GM19463 (cell line): ENCODE measurements around the gene MED20.
A peak's percentile ranks its signal among the peaks of the same experiment; 100 is the strongest.
"Not testable (repeated sequence)": the region's sequence is repeated elsewhere in the genome, so short reads cannot be mapped to it uniquely, and the experiment has no call there.

Experiments used
- ATAC-seq: cut with Tn5 transposase; IDR thresholded peaks from one replicate; pipeline ENCODE4 v1.9.1; 2021; ENCODE audit warnings: mild to moderate bottlenecking, moderate library complexity; ENCODE audit not compliant: unreplicated experiment

Gene MED20

GRCh38 chr6:41920921-41921711 is at the start of gene MED20, which contains the start of gene BYSL:
MED20 (minus strand) TSS chr6:41921139; CDS start chr6:41921018, 121 bp downstream.
BYSL (plus strand) TSS chr6:41921499; CDS start chr6:41921563, 64 bp downstream.
- ATAC-seq = peak; percentile 84

- no peak for ATAC-seq
Measured at GRCh38 chr6:41970436-41970846, 49.5 kb upstream of the MED20 start.

GRCh38 chr6:41967312-41968287 is 46.7 kb upstream of the MED20 start:
- ATAC-seq = no peak

- ATAC-seq = no peak
Measured at GRCh38 chr6:41966961-41967311, 46.0 kb upstream of the MED20 start.

GRCh38 chr6:41966214-41966920 is 45.4 kb upstream of the MED20 start:
- no peak for ATAC-seq

- no peak for ATAC-seq
Measured at GRCh38 chr6:41965429-41966213, 44.7 kb upstream of the MED20 start.

- no peak for ATAC-seq
Measured at GRCh38 chr6:41964201-41964887, 43.4 kb upstream of the MED20 start.

- no peak for ATAC-seq
Measured at GRCh38 chr6:41963371-41963770, 42.4 kb upstream of the MED20 start.

GRCh38 chr6:41960028-41960427 is 39.1 kb upstream of the MED20 start:
- ATAC-seq = no peak

GRCh38 chr6:41958022-41958856 is 37.3 kb upstream of the MED20 start:
- ATAC-seq = no peak

GRCh38 chr6:41957117-41957516 is 36.2 kb upstream of the MED20 start:
- ATAC-seq = no peak

- ATAC-seq = no peak
Measured at GRCh38 chr6:41955412-41955811, 34.5 kb upstream of the MED20 start.

GRCh38 chr6:41954668-41955067 is 33.7 kb upstream of the MED20 start:
- no peak for ATAC-seq

- ATAC-seq = no peak
Measured at GRCh38 chr6:41947581-41948220, 26.8 kb upstream of the MED20 start.

- ATAC-seq = no peak
Measured at GRCh38 chr6:41943456-41943855, 22.5 kb upstream of the MED20 start.

- not testable (repeated sequence) for ATAC-seq
Measured at GRCh38 chr6:41942882-41943281, 21.9 kb upstream of the MED20 start.

- ATAC-seq = no peak
Measured at GRCh38 chr6:41942067-41942851, 21.3 kb upstream of the MED20 start.
